HEK293T (cell line): ENCODE results near the gene FHL3.

Source experiments
- CTCF ChIA-PET: fragments of 350-600 bp; formaldehyde crosslinking; extraction: SDS; loops from one replicate; lab custom pipeline; 2021; ENCODE audit warnings: antibody characterized with exemption, inconsistent platforms; lab: Yijun Ruan, JAX
- POLR2A ChIA-PET: fragments of 350-600 bp; formaldehyde crosslinking; extraction: SDS; loops from one replicate; lab custom pipeline; 2020; ENCODE audit warnings: antibody characterized with exemption, inconsistent platforms; lab: Yijun Ruan, JAX
- DNase-seq: peaks from one replicate; pipeline ENCODE4 v3.0.0; 2012; ENCODE audit warnings: mixed read lengths; ENCODE audit errors: extremely low spot score
- ARNT ChIP-seq: fragments of 450-650 bp; IDR thresholded peaks from 2 replicates; pipeline ENCODE4 v1.6.1; 2017; ENCODE audit warnings: mild to moderate bottlenecking
- BHLHE40 ChIP-seq: fragments of 450-650 bp; IDR thresholded peaks from 2 replicates; pipeline ENCODE4 v1.6.1; 2016; ENCODE audit warnings: mild to moderate bottlenecking, moderate library complexity, borderline replicate concordance
- CTBP1 ChIP-seq: fragments of 450-650 bp; IDR thresholded peaks from 2 replicates; pipeline ENCODE4 v1.6.1; 2016; ENCODE audit warnings: borderline replicate concordance
- ELF4 ChIP-seq: fragments of 450-650 bp; IDR thresholded peaks from 2 replicates; pipeline ENCODE4 v1.6.1; 2017; ENCODE audit warnings: antibody characterized with exemption
- FOXA1 ChIP-seq: fragments of 450-650 bp; IDR thresholded peaks from 2 replicates; pipeline ENCODE4 v1.6.1; 2016; ENCODE audit warnings: mild to moderate bottlenecking
- FOXK2 ChIP-seq: fragments of 450-650 bp; IDR thresholded peaks from 2 replicates; pipeline ENCODE4 v1.6.1; 2016; ENCODE audit warnings: mild to moderate bottlenecking
- FOXM1 ChIP-seq: fragments of 450-650 bp; IDR thresholded peaks from 2 replicates; pipeline ENCODE4 v1.6.1; 2017; ENCODE audit warnings: mild to moderate bottlenecking, borderline replicate concordance
- HDGF ChIP-seq: fragments of 450-650 bp; IDR thresholded peaks from 2 replicates; pipeline ENCODE4 v1.6.1; 2017; ENCODE audit warnings: antibody characterized with exemption, borderline replicate concordance
- L3MBTL2 ChIP-seq: fragments of 450-650 bp; conservative IDR thresholded peaks from 2 replicates; pipeline ENCODE4 v1.6.1; 2016; ENCODE audit warnings: mild to moderate bottlenecking
- LEF1 ChIP-seq: fragments of 450-650 bp; IDR thresholded peaks from 2 replicates; pipeline ENCODE4 v1.6.1; 2017; ENCODE audit warnings: mild to moderate bottlenecking, borderline replicate concordance
- NFRKB ChIP-seq: fragments of 450-650 bp; IDR thresholded peaks from 2 replicates; pipeline ENCODE4 v1.6.1; 2016; ENCODE audit warnings: mild to moderate bottlenecking, moderate library complexity
- SP1 ChIP-seq: fragments of 450-650 bp; IDR thresholded peaks from 2 replicates; pipeline ENCODE4 v1.6.1; 2017
- SUZ12 ChIP-seq: fragments of 450-650 bp; IDR thresholded peaks from 2 replicates; pipeline ENCODE4 v1.6.1; 2016; ENCODE audit warnings: mild to moderate bottlenecking
- TARDBP ChIP-seq: fragments of 450-650 bp; IDR thresholded peaks from 2 replicates; pipeline ENCODE4 v1.6.1; 2016
- ZNF384 ChIP-seq: fragments of 450-650 bp; IDR thresholded peaks from 2 replicates; pipeline ENCODE4 v1.6.1; 2016
- TF ChIP-seq, protein P1 (sequence below): fragments of 450-650 bp; IDR thresholded peaks from 2 replicates; pipeline ENCODE4 v1.6.1; 2016

FHL3 gene

DNA sequence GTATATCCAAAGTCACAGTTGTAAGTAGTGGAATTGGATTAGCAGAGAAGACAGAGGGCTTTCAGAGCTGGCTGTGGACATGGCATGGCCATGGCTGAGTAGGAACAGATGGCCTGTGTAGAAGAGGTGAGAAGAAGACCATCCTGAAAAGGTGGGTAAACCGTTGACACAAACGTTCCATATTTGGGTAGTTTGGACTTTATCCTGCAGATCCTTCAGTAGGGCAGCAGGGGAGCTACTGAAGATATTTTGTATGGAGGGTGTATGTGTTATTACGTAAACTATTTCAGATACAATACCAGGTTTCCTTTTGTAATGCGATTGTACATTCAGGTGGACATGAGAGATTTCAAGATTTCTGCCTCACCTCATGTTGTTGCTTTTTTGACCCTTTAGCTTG lies 8.9 kb upstream of the FHL3 start:
- ChIA-PET POLR2A (no interaction called here), CTCF (no interaction called here)
- DNase-seq = no peak
- no peak for TF ChIP-seq CTBP1
- TF ChIP-seq FOXM1 = no peak

- TF ChIP-seq FOXA1 (no peak), BHLHE40 (no peak), SP1 (no peak), ARNT (no peak), SUZ12 (no peak), LEF1 (no peak), HDGF (no peak), FOXK2 (no peak), L3MBTL2 (no peak), ZNF384 (no peak), FOXM1 (no peak), CTBP1 (no peak), TARDBP (no peak), ELF4 (no peak), NFRKB (no peak)
- TF ChIP-seq, protein P1, sequence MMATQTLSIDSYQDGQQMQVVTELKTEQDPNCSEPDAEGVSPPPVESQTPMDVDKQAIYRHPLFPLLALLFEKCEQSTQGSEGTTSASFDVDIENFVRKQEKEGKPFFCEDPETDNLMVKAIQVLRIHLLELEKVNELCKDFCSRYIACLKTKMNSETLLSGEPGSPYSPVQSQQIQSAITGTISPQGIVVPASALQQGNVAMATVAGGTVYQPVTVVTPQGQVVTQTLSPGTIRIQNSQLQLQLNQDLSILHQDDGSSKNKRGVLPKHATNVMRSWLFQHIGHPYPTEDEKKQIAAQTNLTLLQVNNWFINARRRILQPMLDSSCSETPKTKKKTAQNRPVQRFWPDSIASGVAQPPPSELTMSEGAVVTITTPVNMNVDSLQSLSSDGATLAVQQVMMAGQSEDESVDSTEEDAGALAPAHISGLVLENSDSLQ = no peak
- ChIA-PET CTCF (no interaction called here), POLR2A (interaction anchor here (0.8 to 5.3 kb wide), 8 partner anchors 9 to 773 kb away, joined by 3 to 35 read pairs (median 6); partner anchors contain the start of gene SF3A3)
- DNase-seq = no peak
These were observed 7.9 kb upstream of the FHL3 start for GRCh38 chr1:38013227-38013622.

GRCh38 chr1:38012363-38013226 lies 7.3 kb upstream of the FHL3 start, which contains the start of gene UTP11:
Gene UTP11 (plus strand): TSS chr1:38012734. CDS start chr1:38012803, 69 bp downstream.
- ChIA-PET CTCF (no interaction called here), POLR2A (interaction anchor here (0.8 to 5.3 kb wide), 10 partner anchors 10 to 773 kb away, joined by 3 to 35 read pairs (median 6); partner anchors contain the start of genes MTF1 and SF3A3)
- TF ChIP-seq SP1 = no peak
- no peak for TF ChIP-seq TARDBP
- TF ChIP-seq, protein P1 = peak; percentile 82
- TF ChIP-seq L3MBTL2 = peak; percentile 100
- peak; percentile 52; the same call in 1 of the 2 replicates for TF ChIP-seq NFRKB
- no peak for TF ChIP-seq FOXK2
- no peak for TF ChIP-seq SUZ12
- no peak for TF ChIP-seq FOXA1
- no peak for TF ChIP-seq CTBP1
- no peak for TF ChIP-seq ARNT
- TF ChIP-seq ELF4 = peak; percentile 75
- TF ChIP-seq LEF1 = no peak
- no peak for TF ChIP-seq FOXM1
- TF ChIP-seq BHLHE40 = no peak
- no peak for TF ChIP-seq HDGF
- no peak for TF ChIP-seq ZNF384
- DNase-seq = peak; percentile 93

DNA sequence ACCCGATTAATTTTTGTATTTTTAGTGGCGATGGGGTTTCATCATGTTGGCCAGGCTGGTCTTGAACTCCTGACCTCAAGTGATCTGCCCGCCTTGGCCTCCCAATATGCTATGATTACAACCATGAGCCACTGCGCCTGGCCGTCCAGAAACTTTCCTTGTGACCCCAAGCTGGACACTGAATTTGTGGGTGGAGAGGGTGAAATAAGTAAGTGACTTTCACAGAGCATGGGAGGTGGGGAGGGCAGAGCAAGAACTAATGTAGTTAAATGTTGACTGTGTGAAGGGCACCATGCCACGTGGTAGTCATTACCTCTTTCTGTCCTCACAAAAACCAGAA lies 4.5 kb upstream of the FHL3 start:
- TF ChIP-seq ARNT (no peak), NFRKB (no peak), TARDBP (no peak), FOXA1 (no peak)
- TF ChIP-seq, protein P1 = no peak
- CTCF ChIA-PET = interaction anchor here (1.3 kb wide), 1 partner anchor 19 kb away, joined by 3 read pairs; no protein-coding TSS in a partner anchor
- POLR2A ChIA-PET = interaction anchor here (1.6 to 5.3 kb wide), 3 partner anchors 8 to 20 kb away, joined by 8 to 35 read pairs (median 9); partner anchors contain the start of gene SF3A3
- DNase-seq = no peak

- POLR2A ChIA-PET = interaction anchor here (0.7 to 5.3 kb wide), 4 partner anchors 7 to 19 kb away, joined by 3 to 35 read pairs (median 8); partner anchors contain the start of gene SF3A3
- CTCF ChIA-PET = interaction anchor here (1.3 kb wide), 1 partner anchor 19 kb away, joined by 3 read pairs; no protein-coding TSS in a partner anchor
- TF ChIP-seq ELF4 (no peak), FOXM1 (no peak), LEF1 (no peak), SP1 (no peak), TARDBP (no peak), FOXA1 (no peak), FOXK2 (no peak), ARNT (no peak), CTBP1 (no peak), L3MBTL2 (no peak), ZNF384 (no peak)
- DNase-seq = no peak
These were observed 4.0 kb upstream of the FHL3 start for GRCh38 chr1:38009088-38009840.
